ENCODE data around the gene DTNA.

DNA sequence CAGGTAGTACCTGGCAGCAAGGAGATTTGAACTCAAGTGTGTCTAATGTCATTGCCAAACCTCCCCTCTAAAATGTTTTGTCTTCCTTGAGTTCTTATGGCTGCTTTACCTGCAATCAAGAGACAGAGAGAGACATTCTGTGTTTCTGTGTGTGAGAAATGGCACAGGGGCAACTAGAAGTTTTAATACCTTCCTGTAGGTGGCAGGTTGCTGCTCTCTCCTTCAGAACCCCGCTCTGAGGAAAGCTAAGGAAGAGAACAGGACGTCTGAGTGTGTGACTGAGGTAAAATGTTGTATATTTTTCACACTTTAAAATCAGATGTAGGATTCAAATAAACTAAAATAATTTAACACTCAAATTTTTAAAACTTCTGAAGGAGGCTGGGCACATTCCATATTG lies 19.2 kb downstream of the DTNA start:
- TF ChIP-seq, protein P1, sequence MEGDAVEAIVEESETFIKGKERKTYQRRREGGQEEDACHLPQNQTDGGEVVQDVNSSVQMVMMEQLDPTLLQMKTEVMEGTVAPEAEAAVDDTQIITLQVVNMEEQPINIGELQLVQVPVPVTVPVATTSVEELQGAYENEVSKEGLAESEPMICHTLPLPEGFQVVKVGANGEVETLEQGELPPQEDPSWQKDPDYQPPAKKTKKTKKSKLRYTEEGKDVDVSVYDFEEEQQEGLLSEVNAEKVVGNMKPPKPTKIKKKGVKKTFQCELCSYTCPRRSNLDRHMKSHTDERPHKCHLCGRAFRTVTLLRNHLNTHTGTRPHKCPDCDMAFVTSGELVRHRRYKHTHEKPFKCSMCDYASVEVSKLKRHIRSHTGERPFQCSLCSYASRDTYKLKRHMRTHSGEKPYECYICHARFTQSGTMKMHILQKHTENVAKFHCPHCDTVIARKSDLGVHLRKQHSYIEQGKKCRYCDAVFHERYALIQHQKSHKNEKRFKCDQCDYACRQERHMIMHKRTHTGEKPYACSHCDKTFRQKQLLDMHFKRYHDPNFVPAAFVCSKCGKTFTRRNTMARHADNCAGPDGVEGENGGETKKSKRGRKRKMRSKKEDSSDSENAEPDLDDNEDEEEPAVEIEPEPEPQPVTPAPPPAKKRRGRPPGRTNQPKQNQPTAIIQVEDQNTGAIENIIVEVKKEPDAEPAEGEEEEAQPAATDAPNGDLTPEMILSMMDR (IDR thresholded peaks at IDR 0.05) = peak in 2 of 5 experiments; percentile 15 to 26
- TF ChIP-seq POLR2A (IDR thresholded peaks at IDR 0.05) = no peak
- TF ChIP-seq EP300 (IDR thresholded peaks at IDR 0.05) = no peak
